Keratinocyte (primary cell): ENCODE measurements around the gene NUBP2. TPM values are rescaled to one million over a fixed set of nuclear protein-coding genes. Genes with fewer than 3 reads are reported as not detected.

Experiments used
- DNase-seq: peaks from one replicate; pipeline ENCODE4 v3.0.0-alpha.2; 2011; ENCODE audit warnings: low read depth, missing footprints, low spot score
- FAIRE-seq: peaks from 2 replicates; lab custom pipeline; 2011; peaks lifted over from hg19 to GRCh38; lab: Jason Lieb, UNC
- H2AFZ ChIP-seq: 2 replicates; pipeline ENCODE4 v1.6.0; 2012; ENCODE audit warnings: low read length, control low read depth, inconsistent platforms; ENCODE audit not compliant: control insufficient read depth
- H3K27ac ChIP-seq: 2 replicates; pipeline ENCODE4 v1.5.1; 2011; ENCODE audit warnings: low read length; ENCODE audit not compliant: control insufficient read depth, insufficient read depth
- H3K27me3 ChIP-seq: 3 replicates; pipeline ENCODE4 v1.6.0; 2011; ENCODE audit warnings: low read length; ENCODE audit not compliant: control insufficient read depth, insufficient read depth; ENCODE audit errors: extremely low read depth
- H3K36me3 ChIP-seq, 2 experiments: 2 replicates in 1 of 2; 3 replicates in 1 of 2; pipeline ENCODE4 v1.5.1; 2011; ENCODE audit warnings: low read length in 2 of 2, mild to moderate bottlenecking in 1 of 2; ENCODE audit not compliant: control insufficient read depth in 2 of 2, insufficient read depth in 2 of 2; ENCODE audit errors: extremely low read depth in 1 of 2
- H3K4me1 ChIP-seq: 3 replicates; pipeline ENCODE4 v1.5.1; 2011; ENCODE audit warnings: low read length; ENCODE audit not compliant: control insufficient read depth, insufficient read depth; ENCODE audit errors: extremely low read depth
- H3K4me2 ChIP-seq: 3 replicates; pipeline ENCODE4 v1.6.0; 2011; ENCODE audit warnings: low read depth, low read length; ENCODE audit not compliant: control insufficient read depth, insufficient read depth; ENCODE audit errors: extremely low read depth
- H3K4me3 ChIP-seq, 3 experiments: fragments of 200-600 bp in 1 of 3; sonication (generic) in 1 of 3; 2 replicates in 2 of 3; 3 replicates in 1 of 3; pipeline ENCODE4 v1.5.1; 2011 to 2016; ENCODE audit warnings: low read length in 3 of 3, mild to moderate bottlenecking in 3 of 3, control low read depth in 2 of 3, inconsistent platforms in 1 of 3, low read depth in 1 of 3, mixed read lengths in 1 of 3, mixed run types in 1 of 3, moderate library complexity in 1 of 3; ENCODE audit not compliant: control insufficient read depth in 2 of 3, insufficient read depth in 2 of 3; ENCODE audit errors: extremely low read depth in 1 of 3
- H3K79me2 ChIP-seq: 2 replicates; pipeline ENCODE4 v1.6.0; 2012; ENCODE audit warnings: low read length; ENCODE audit not compliant: control insufficient read depth, insufficient read depth
- H3K9ac ChIP-seq: 3 replicates; pipeline ENCODE4 v1.6.0; 2011; ENCODE audit warnings: low read length; ENCODE audit not compliant: control insufficient read depth, insufficient read depth; ENCODE audit errors: extremely low read depth
- H3K9me1 ChIP-seq: 3 replicates; pipeline ENCODE4 v1.6.0; 2011; ENCODE audit warnings: low read length; ENCODE audit not compliant: control insufficient read depth, insufficient read depth; ENCODE audit errors: extremely low read depth
- H3K9me3 ChIP-seq: 2 replicates; pipeline ENCODE4 v1.5.1; 2012; ENCODE audit warnings: low read depth, low read length; ENCODE audit not compliant: control insufficient read depth
- H4K20me1 ChIP-seq: 3 replicates; pipeline ENCODE4 v1.6.0; 2011; ENCODE audit warnings: low read length; ENCODE audit not compliant: control insufficient read depth, insufficient read depth; ENCODE audit errors: extremely low read depth
- CTCF ChIP-seq, 3 experiments: IDR thresholded peaks in 1 of 3; conservative IDR thresholded peaks in 1 of 3; optimal IDR thresholded peaks in 1 of 3; 2 replicates in 2 of 3; 3 replicates in 1 of 3; pipeline versions ENCODE3 to v1.5.1; 2011; ENCODE audit warnings: low read length in 3 of 3, mild to moderate bottlenecking in 3 of 3, moderate library complexity in 2 of 3, control low read depth in 1 of 3, inconsistent platforms in 1 of 3; ENCODE audit not compliant: insufficient read depth in 2 of 3; ENCODE audit errors: extremely low read depth in 1 of 3
- EZH2 ChIP-seq: IDR thresholded peaks from one replicate; pipeline ENCODE4 v1.6.1; 2012; ENCODE audit warnings: inconsistent platforms, mild to moderate bottlenecking, low read length, moderate library complexity
- dilution Hi-C: fragments of 300-500 bp; cut with MboI; formaldehyde crosslinking; loops from one replicate; pipeline ENCODE4 v1.7.0; 2020; ENCODE audit warnings: low sequenced_read_pairs; ENCODE audit not compliant: extremely low pct_ligation_motif_present
- polyA plus RNA-seq, 5 experiments: library from polyadenylated mRNA; depleted of rRNA in 3 of 5; stranded (reverse) in 3 of 5; stranded (forward) in 1 of 5; unstranded in 1 of 5; fragments of >200 nt; gene quantifications; 1 replicate in 1 of 5; 2 replicates in 3 of 5; 3 replicates in 1 of 5; pipeline versions ENCODE4 v1.2.1 to v1.2.3, GENCODE V29; 2011 to 2012; ENCODE audit warnings: missing spikeins in 2 of 5, low read depth in 1 of 5, low replicate concordance in 1 of 5

NUBP2 gene
- polyA plus RNA-seq, 1 donor (not counting 4 experiments of a cell fraction or from before 2014, with no cell fraction given) = 24.4 TPM

GRCh38 chr16:1778200-1779179, 4.3 kb upstream of the NUBP2 start:
- peaks cover 27% of the 10 kb centered on the region for H3K79me2 ChIP-seq
- no peak for FAIRE-seq
- H3K4me2 ChIP-seq = no peak overlapping the region
- TF ChIP-seq CTCF (optimal IDR thresholded peaks at IDR 0.05 in 1 of 3, IDR thresholded peaks at IDR 0.05 in 1 of 3, conservative IDR thresholded peaks at IDR 0.05 in 1 of 3; ENCODE audit: extremely low read depth in 1 of 3, insufficient read depth in 2 of 3, low read length in 3 of 3) (no peak), EZH2 (no peak)
- H3K9ac ChIP-seq = no peak overlapping the region
- H3K27me3 ChIP-seq = no peaks in the 10 kb centered on the region
- H3K4me3 ChIP-seq = no peak overlapping the region
- H3K9me3 ChIP-seq = no peaks in the 10 kb centered on the region
- H3K4me1 ChIP-seq = peaks cover 19% of the 10 kb centered on the region
- H3K36me3 ChIP-seq = peaks cover 3 to 16% of the 10 kb centered on the region in 2 experiments
- peaks cover 4% of the 10 kb centered on the region for H3K9me1 ChIP-seq
- dilution Hi-C loops = no loop called here
- peaks cover 2% of the 10 kb centered on the region for H4K20me1 ChIP-seq
- H2AFZ ChIP-seq = no peak overlapping the region
- H3K27ac ChIP-seq = no peak overlapping the region
- no peak for DNase-seq

GRCh38 chr16:1779234-1779701, 3.5 kb upstream of the NUBP2 start:
- TF ChIP-seq CTCF (optimal IDR thresholded peaks at IDR 0.05 in 1 of 3, IDR thresholded peaks at IDR 0.05 in 1 of 3, conservative IDR thresholded peaks at IDR 0.05 in 1 of 3; ENCODE audit: extremely low read depth in 1 of 3, insufficient read depth in 2 of 3, low read length in 3 of 3) (no peak), EZH2 (no peak)
- DNase-seq (no peak), FAIRE-seq (no peak)
- Histone ChIP-seq H2AFZ (no peak overlapping the region), H3K9me3 (no peaks in the 10 kb centered on the region), H4K20me1 (peaks cover 2% of the 10 kb centered on the region), H3K9ac (no peak overlapping the region), H3K36me3 (peaks cover 3 to 16% of the 10 kb centered on the region in 2 experiments), H3K27ac (no peak overlapping the region), H3K4me2 (no peak overlapping the region), H3K79me2 (peaks cover 25% of the 10 kb centered on the region), H3K4me1 (peaks cover 19% of the 10 kb centered on the region), H3K4me3 (no peak overlapping the region), H3K9me1 (peaks cover 4% of the 10 kb centered on the region), H3K27me3 (no peaks in the 10 kb centered on the region)
- dilution Hi-C loops = no loop called here
